ENCODE results near the gene AIG1.
"Not testable (repeated sequence)": the region's sequence is repeated elsewhere in the genome, so short reads cannot be mapped to it uniquely, and the experiment has no call there.

AIG1 gene

DNA sequence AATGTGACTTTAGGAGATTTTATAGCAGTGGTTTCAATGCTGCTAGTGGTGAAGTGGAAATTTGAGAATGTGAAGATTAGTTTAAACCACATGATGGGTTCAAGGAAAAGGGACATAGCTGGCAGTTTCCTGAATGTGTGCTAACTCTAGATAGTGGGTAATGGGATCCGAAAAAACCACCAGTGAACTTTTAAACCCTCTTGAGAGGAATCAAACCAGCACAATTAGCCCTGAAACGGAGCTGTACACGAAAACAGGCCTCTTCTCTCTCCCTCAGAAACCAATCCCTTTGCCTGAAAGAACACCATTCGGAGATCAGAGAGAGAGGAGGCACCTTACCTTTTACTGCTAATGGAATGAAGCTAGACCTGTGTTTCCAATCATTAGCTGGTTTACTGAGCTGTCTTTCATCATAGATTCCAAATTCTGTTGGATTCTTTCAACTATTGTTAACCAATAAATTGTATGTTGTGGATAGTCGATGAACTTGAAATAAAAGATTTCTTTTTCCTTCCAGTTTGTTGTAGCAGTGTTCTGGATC lies 103.9 kb downstream of the AIG1 start:
- DNase-seq (ENCODE audit: low read depth in 2 of 2), result no peak

DNA sequence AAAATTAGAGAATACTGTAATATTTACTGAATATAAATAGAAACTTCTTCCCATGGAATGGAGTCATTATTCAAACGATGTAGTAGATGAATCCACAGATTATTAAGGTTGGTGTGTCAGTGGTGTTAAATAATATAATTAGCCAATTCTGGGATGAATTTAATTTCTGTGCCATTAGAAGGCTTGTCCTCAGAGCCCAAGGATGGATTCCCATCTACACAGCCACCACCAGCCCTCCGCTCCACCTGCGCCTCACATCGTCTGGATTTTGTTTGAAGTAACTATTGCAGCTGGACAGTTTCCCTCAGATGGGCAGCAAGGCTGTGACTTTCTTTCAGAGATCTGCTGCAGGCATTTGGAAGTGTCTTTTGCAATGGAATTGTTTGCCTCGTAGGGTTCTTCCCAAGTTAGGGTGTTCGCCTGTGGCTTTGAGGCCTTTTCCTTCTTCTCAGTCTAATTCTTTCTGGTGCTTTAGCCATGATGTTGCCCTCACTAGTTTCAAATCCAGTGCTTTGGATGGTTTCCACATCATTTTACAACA lies 104.7 kb downstream of the AIG1 start:
- no peak for DNase-seq (ENCODE audit: low read depth in 2 of 2)

DNA sequence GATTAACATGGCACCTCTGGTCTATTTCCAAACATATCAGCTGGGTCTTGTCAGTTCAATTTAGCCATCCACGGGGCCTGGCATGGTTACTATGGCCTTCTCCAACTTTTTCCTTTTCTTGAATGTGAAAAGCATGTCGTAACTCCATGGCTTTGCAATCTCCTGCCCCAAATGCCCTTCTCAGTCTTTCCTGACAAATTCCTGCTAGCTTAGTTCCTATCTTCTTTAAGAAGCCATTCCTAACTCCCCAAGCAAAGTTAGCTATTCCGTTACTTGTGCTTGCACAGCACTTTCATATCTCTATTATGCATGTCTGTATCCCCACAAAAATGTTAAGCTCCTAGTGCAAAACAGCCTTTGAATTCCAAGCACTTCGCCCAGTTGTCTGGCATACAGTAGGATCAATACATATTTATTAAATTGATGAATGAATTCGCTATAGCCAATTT lies 105.6 kb downstream of the AIG1 start:
- DNase-seq (ENCODE audit: low read depth in 2 of 2), result no peak

DNA sequence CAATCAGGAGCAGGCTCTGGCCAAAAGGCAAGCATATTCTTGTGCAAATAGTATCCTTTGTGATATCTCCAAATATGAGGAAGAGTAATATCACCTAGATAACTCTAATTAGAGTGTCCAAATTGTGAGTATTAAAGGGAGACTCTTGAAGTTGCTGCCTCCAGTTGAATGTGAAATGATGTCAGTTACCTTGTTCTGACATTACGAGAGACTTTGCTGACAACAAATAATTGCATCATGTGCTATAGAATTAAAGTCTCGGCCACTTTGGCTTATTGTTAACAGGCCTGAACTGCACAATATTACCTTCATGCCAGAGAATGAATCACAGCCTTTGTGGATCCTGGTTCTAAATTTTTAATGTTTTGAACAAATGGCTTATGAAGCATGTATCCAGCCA lies 106.5 kb downstream of the AIG1 start:
- no peak for DNase-seq (ENCODE audit: low read depth in 2 of 2)

DNA sequence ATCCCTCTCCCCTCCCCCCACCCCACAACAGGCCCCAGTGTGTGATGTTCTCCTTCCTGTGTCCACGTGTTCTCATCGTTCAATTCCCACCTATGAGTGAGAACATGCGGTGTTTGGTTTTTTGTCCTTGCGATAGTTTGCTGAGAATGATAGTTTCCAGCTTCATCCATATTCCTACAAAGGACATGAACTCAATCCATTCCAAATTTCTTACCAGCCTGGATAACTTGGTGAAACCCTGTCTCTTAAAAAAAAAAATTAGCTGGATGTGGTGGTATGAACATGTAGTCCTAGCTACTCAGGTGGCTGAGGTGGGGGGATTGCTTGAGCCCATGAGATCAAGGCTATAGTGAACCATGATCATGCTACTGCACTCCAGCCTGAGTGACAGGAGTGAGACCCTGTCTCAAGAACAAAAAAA lies 107.7 kb downstream of the AIG1 start:
- not testable (repeated sequence) for DNase-seq (ENCODE audit: low read depth in 2 of 2)

DNA sequence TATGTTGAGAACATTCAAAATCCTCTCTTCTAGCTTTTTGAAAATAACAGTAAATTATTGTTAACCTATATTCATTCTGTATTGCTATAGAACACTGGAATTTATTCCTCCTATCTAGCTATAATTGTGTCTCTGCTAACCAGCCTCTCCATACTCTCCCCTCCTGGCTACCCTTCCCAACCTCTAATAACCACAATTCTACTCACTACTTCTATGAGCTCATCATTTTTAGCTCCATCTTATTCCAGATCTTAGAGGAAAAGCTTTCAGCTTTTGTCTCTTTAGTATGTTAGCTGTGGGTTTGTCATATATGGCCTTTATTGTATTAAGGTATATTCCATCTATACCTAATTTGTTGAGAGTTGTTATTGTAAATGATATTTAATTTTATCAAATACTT lies 108.8 kb downstream of the AIG1 start:
- DNase-seq (ENCODE audit: low read depth in 2 of 2), result no peak

DNA sequence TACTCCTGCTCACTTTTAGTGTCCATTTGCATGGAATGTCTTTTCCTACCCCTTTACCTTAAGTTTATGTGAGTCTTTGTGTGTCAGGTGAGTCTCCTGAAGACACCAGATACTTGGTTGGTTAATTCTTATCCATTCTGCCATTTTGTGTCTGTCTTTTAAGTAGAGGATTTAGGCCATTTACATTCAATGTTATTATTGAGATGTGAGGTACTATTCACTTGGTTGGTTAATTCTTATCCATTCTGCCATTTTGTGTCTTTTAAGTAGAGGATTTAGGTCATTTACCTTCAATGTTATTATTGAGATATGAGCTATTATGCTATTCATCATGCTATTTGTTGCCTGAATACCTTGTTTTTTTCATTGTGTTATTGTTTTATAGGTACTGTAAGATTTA lies 113.8 kb downstream of the AIG1 start:
- no peak for DNase-seq (ENCODE audit: low read depth in 2 of 2)

DNA sequence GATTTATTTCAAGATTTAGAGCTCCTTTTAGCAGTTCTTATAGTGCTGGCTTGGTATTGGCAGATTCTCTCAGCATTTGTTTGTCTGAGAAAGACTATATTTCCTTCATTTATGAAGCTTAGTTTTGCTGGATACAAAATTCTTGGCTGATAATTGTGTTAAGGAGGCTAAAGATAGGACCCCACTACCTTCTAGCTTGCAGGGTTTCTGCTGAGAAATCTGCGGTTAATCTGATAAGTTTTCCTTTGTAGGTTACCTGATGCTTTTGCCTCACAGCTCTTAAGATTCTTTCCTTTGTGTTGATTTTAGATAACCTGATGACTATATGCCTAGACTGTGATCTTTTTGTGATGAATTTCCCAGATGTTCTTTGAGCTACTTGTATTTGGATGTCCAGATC lies 114.3 kb downstream of the AIG1 start:
- DNase-seq (ENCODE audit: low read depth in 2 of 2), result no peak

DNA sequence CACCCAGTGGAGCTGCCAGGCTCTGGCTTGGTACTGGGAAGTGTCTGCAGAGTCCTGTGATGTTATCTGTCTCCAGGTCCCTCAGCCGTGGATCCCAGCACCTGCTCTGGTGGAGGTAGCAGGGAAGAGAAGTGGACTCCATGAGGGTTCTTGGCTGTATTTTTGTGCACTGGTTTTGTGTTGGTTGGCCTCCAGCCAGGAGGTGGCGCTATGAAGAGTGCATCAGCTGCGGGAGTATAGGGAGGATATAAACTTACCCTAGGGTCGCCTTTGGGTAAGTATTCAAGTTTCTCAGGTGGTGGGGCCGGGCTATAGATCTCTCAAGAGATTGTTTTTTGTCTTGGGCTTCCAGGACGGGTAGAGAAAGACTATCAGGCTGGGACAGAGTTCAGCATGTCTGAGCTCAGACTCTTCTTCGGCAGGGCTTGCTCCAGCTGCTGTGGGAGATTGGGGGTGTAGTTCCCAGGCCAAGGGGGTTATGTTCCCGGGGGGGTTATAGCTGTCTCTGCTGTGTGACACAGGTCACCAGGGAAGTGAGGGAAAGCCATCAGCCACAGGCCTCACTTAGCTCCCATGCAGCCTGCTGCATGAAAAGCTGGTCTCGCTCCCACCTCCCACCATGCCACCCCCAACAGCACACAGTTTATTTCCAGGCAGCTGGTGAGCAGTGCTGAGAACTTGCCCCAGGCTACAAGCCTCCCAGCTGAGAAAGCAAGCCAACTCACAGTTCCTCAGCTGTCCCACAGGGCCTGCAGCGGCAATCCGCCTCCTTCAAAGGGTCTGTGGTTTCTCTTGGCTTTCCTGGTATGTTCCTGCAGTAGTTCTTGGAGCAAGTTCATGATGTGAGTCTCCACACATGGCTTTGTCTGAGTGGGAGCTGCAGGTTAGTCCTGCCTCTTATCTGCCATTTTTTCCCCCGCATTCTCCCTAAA lies 115.7 kb downstream of the AIG1 start:
- DNase-seq (ENCODE audit: low read depth in 2 of 2), result peak; percentile 83 to 85

DNA sequence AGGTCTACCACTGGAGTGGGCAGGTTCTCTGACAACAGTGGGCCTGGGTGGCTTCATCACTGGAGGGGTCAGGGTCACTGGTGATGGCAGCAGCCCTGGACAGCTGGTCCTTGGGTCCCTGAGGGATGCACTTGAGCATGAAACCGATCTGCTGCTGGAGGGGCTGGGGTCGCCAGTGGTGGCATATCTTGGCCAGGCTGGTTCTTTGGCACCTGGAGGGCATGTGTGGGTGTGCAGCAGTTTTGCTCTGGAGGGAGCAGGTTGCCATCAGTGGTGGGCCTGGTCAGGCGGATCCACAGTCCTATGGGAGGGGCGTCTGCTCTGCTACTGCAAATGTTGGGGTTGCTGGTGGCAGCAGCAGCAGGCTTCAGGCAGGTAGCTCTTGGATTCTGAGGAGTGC lies 117.0 kb downstream of the AIG1 start:
- DNase-seq (ENCODE audit: low read depth in 2 of 2), result no peak

DNA sequence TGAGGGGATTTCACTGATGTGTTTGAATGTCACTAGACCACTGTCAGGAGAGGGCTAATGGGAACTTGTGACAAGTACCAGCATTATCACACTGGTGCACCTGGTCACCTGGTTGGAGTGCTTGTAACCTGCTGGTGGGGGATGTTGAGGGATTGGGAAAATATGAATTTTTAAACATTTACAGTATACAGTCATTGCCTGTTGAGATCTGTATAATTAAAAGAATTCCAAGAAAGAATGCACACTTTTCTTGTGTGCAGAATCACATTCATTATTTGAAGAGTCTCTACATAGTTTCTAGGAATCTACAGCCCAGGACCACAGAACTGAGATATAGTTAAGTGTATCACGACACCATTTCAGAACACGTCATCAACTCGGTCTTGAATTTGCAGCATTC lies 118.4 kb downstream of the AIG1 start:
- DNase-seq (ENCODE audit: low read depth in 2 of 2), result no peak

DNA sequence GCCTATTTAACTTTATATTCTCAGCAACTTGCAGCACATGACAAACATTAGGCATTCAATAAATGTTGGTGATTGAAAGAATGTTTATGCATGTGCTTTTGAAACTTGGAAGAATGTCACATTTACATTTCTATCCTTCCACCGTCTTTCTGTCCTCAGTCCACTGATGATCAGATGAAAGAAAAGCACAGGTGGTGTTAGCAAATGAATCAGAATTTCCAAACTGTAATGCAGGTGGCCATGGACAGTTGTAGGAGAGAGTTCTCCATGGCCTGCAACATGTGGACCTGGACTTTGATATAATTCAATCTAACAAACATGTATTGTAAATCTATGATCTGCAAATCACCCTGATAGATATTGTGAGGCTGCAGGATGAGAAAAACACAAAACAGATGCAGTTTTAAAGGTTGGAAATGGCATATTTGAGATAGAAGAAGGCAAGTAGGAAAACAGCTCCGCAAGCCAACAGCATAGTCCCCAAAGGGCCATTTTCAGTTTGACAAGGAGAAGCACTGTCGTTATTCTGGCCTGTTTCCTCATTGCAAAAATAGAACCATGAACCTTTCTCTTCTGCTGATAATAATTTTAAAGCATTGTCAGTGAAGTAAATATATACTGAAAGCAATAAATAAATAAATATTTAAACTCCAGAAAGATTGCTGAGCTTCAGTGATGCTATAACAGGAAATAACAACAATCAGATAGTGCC lies 119.4 kb downstream of the AIG1 start:
- DNase-seq (ENCODE audit: low read depth in 2 of 2), result no peak

DNA sequence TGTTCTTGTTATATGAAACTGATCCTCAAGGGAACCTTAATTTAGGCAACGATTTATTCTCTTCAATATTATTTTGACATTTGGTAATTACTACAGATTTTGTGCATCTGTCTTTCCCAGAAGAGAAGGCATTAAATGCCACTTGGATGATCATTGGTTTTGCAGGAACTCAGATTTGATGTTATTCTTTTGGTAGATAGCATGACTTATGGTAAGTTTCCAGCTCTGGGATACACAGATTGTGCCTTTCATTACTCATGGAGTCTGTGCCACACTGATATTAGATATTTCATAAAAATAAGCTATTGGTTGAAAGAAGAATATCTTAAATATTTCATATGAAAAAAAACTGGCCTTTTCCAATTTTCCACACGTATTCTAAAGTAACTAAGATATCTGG lies 120.1 kb downstream of the AIG1 start:
- peak in 1 of 2 experiments; percentile 41 for DNase-seq (ENCODE audit: low read depth in 2 of 2)

DNA sequence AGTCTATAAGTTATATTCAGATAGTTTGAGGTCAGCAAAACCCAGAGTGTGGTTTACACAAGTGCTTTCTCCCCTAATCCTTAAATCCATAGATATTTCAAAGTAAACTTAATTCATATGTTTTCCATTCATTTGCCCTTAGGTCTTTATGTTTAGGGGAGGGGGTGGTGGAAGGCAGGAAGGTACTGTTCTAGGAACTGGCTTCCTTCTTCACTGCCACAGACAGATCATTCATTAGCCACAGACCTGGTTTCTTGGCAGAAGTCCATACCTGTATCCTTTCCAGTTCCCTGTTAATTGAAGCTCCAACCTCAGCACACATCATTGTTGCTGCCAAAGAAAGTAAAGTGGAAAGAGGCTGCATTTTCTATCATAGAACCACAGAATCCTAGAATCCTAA lies 123.0 kb downstream of the AIG1 start:
- peak; percentile 73 to 75 for DNase-seq (ENCODE audit: low read depth in 2 of 2)

DNA sequence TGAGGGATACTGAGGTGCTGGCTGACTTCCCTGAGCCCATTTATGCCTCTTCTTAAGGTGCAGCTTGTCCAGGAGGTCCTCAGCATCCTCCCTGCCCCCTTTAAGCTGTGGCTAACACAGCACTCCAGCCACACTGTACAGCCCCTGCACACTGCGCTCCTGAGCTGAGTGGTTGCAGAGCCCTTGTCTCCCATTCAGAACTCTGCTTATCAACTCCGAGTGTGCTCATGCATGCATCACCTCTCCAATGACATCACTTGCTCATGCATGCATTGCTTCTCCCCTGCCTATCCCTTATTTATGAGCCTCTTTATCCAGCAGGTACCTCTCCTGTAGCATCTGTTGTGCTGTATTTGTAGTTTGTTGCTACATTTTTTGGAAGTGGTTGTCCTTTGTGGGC lies 124.6 kb downstream of the AIG1 start:
- no peak for DNase-seq (ENCODE audit: low read depth in 2 of 2)

DNA sequence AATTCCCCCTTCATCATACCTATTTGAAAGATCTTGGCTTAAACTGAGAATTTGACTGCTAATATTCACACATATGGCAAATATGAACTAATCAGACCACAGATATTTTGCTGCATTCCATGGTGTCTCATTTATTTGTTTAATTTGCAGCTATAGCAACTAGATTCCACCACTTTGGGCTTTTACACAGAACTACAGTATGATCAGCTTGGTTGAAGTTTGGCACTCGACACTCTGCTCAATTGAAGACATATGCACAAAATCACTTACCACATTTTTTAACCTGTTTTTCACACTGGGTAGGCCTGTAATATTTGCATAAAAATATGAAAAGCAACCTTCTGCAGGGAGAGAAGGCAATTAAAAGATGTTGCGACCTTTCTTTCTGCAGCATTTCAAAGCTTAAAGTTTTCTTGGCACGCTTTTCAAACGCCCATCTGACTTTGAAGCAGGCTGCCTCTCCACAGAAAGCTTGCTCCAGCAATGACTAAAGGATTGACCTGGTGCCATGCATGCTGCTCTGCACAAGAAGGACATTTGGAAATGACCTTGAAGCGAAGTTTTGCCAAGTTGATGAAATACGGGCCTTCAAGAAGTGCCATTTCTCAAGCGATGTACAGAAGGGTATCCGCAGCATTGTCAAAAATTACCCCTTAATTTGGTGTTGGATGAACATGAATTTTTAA lies 126.7 kb downstream of the AIG1 start:
- DNase-seq (ENCODE audit: low read depth in 2 of 2), result peak; percentile 96 to 98

DNA sequence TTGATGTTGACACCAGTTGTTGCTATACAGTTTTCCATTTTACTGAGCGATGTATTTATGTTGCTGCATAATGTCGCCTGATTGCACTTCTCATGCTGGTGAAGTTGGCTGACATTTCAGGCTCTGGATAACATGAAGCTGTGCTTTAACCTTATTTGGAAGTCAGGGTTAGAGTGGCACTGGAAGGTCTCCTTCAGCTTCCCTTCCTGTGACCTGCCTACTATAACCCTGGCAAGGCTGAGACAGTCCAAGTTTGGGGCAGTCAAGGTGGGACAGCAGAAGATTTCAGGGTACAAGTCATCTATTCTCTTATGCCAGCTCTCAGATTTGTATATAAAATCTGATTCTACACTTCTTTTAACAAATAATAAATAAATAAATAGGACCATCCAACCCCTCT lies 127.6 kb downstream of the AIG1 start:
- DNase-seq (ENCODE audit: low read depth in 2 of 2), result no peak

DNA sequence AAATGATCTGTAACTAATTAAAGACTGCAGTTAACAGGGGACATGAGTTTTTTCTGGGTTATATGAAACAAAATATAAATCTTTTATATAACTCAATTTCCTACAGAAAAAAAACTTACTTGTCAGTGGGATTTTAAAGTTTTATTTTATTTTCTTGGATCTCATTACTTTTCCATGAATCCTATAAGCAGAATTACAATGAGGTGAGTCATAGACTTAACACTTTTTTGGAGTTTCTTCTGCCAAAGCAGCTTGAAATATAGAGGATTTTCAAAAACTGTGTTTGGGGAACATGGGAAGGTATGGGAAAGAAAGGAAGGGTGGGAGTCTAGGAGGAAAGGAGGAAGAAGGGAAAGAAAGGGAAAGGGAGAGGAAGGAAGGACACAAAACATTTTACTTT lies 130.7 kb downstream of the AIG1 start:
- DNase-seq (ENCODE audit: low read depth in 2 of 2), result peak; percentile 57 to 61

DNA sequence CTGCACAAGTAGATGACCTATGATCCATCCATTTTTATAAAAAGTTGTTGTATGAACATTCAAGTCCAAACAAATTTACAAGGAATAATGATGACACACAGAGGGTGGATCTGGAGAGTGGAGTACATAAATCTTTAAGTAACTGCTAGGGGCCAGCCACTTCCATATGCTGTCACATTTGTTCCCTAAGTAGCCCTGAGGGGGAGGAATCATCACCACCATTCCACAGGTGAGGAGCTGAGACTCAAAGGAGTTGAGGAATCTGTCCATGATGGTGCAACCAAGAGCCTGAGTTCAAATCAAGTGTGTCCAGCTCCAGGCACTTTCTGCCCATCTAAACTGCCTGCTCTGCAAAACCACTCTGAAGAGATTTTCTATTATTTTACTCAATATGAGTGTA lies 132.1 kb downstream of the AIG1 start:
- DNase-seq (ENCODE audit: low read depth in 2 of 2), result no peak

DNA sequence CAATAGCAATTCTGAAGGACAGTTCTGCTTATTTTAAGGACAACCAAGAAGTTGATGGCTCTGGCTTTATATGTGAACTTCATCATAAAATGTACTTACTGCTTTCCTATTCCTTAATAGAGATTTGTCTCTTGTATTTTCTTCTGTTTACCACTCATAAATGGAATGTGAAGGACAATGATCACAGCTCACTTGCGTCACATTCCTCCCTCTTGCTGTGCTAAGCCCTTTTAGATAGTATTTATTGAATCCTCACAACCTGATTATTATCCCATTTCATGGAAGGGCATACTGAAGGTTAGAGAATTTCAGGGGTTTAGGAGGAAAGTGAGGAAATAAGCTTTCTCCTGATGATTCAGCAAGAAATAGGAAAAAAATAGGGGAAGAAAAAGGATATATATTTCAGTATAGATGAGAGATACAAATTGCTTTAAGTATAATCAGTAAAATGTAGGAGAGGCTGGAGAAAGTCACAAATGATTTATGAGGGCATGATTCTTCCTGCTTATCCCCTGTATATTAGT lies 132.9 kb downstream of the AIG1 start:
- no peak for DNase-seq (ENCODE audit: low read depth in 2 of 2)

DNA sequence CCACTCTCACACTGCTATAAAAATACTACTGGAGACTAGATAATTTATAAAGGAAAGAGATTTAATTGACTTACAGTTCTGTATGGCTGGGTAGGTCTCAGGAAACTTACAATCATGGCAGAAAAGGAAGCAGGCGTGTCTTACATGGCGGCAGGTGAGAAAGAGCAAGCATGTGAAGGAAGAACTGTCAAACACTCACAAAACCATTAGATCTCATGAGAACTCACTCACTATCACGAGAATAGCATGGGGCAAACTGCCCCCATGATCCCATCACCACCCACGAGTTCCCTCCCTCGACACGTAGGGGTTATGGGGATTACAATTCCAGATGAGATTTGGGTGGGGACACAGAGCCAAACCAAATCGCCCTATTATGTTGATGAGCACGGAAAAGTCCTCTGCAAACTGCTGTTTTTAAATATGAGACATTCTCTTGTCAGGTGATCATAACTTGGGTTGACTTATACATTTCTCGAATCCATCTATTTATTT lies 133.5 kb downstream of the AIG1 start:
- no peak for DNase-seq (ENCODE audit: low read depth in 2 of 2)
